Retinal pigment epithelial cell (primary cell): ENCODE data around the gene CCDC141.

Experiments
- DNase-seq: peaks from one replicate; pipeline ENCODE4 v3.0.0-alpha.2; 2010; ENCODE audit warnings: low read depth
- H3K4me3 ChIP-seq: 2 replicates; pipeline ENCODE4 v1.5.1; 2011; ENCODE audit warnings: mild to moderate bottlenecking, low read length, control low read depth, moderate library complexity
- TF ChIP-seq, protein P1 (sequence below): conservative IDR thresholded peaks from 2 replicates; pipeline ENCODE4 v1.5.1; 2011; ENCODE audit warnings: low read depth, low read length, control low read depth, inconsistent platforms

Gene CCDC141

DNA sequence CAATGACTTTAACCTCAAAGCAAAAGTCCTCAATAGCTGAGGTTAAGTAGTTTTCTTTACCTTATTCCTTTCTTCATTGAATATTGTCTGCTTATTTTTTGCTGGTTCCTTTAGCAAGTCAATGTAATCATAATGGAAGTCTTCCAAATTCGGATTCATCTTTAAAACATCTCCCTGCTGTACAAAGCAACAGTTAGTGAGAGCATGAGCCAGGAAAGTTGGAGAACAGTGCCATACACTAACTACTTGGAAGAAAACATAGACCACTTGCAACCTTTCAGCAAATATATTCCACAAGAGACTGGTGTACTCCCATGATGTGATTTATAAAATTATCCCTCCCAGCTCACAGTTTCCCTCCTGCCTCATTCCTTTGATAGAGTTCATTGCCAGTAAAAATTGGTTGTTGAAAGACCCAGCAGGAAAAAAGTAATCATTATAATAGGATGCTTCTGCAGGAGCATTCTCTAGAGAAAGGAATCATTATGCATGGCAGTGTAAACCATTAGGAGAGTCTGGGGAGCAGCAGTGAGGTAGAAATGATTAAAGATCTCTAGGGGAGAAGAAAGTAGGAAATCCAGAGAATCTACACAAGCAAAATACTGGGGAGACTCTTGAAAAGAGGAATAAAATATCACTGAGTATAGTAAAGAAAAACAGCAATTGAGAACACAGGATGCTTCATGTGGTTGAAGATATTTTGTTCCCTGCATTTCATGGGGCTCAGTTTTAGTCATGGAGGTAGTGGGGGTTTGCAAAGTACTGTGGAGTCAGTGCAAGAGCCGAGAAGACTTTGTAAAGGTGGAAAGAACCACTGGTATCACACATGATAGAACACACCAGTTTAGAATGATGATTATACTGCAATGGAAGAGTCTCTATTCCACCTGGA lies 204.1 kb downstream of the CCDC141 start:
- DNase-seq: no peak
- TF ChIP-seq, protein P1, sequence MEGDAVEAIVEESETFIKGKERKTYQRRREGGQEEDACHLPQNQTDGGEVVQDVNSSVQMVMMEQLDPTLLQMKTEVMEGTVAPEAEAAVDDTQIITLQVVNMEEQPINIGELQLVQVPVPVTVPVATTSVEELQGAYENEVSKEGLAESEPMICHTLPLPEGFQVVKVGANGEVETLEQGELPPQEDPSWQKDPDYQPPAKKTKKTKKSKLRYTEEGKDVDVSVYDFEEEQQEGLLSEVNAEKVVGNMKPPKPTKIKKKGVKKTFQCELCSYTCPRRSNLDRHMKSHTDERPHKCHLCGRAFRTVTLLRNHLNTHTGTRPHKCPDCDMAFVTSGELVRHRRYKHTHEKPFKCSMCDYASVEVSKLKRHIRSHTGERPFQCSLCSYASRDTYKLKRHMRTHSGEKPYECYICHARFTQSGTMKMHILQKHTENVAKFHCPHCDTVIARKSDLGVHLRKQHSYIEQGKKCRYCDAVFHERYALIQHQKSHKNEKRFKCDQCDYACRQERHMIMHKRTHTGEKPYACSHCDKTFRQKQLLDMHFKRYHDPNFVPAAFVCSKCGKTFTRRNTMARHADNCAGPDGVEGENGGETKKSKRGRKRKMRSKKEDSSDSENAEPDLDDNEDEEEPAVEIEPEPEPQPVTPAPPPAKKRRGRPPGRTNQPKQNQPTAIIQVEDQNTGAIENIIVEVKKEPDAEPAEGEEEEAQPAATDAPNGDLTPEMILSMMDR: no peak

DNA sequence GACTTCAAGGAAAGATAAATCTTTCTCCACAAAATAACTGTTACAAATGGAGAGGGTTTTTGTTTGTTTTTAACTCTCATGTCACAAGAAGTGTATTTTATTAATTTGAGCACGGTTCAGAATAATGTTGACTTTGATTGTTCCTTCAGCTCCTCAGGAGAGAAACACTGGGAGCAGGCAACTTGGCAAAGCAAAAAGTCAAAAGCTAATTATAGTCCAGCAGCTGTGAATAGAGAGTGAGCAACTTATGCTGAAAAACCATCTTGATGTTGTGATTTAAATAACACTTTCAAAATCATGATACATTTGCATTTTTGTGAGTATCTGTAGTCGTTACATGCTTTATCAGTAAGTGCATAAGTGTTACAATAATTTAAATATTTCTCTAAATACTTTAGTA lies 205.2 kb downstream of the CCDC141 start:
- H3K4me3 ChIP-seq: no peak overlapping the region
- TF ChIP-seq, protein P1: no peak
- DNase-seq: no peak

More for the DNA sequence above, 204.1 kb downstream of the CCDC141 start:
- no peak overlapping the region for H3K4me3 ChIP-seq

DNA sequence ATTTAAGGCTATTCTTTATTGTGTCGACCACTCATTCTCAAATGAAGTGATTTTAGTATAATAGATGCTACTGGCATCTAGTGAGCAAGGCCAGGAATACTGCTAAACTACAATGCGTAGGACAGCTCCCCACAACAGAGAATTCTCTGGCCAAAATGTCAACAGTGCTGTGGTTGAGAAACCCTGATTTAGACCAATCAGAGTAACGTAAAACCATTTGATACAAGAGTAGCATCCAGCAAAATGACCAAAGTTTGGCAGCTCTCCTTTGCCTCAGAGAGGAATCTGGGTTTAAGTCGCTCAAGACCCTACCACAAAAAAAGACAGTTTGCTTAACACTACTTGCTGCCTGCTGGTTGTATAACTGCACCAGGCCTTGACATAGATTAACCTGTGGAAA lies 205.7 kb downstream of the CCDC141 start:
- no peak for DNase-seq
- H3K4me3 ChIP-seq: no peak overlapping the region
- TF ChIP-seq, protein P1: no peak

DNA sequence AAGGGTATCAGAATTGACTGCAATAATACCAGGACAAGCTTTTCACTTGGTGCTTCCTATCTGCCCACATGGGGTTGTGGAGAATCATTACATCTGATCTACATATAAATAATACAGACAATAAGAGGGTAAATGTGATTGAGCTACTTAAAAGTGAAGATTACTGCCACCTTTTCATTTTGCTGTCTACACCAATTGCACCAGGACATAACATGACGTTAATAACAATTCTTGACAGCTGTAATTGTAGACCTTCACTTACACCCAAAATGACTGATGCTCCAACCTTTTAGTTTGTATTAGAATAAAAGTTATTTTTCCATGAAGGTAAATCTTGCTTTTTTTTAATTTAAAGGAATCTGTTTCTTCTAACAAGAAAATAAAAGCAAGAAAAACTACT lies 206.2 kb downstream of the CCDC141 start:
- DNase-seq: no peak
- no peak overlapping the region for H3K4me3 ChIP-seq
- TF ChIP-seq, protein P1: no peak

DNA sequence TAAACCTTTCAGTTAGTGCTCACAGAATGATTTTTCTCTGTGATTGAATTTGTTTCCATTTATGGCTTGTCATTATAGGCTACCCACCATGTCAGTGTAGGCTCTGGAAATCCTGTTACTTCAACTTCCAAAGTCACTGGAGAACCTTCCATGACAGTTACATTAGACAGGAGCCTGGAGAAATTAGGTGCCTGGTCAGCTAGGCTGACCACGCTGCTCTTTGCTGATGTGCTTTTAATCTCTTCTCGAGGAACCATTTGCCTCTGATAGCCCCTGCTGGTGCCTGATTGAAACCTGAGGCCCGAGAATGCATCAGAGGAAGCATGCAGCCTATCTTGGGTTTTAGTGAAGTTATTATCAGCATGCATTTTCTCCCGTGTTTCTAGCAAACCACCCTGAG lies 213.1 kb downstream of the CCDC141 start:
- DNase-seq: no peak
- TF ChIP-seq, protein P1: no peak
- no peak overlapping the region for H3K4me3 ChIP-seq

DNA sequence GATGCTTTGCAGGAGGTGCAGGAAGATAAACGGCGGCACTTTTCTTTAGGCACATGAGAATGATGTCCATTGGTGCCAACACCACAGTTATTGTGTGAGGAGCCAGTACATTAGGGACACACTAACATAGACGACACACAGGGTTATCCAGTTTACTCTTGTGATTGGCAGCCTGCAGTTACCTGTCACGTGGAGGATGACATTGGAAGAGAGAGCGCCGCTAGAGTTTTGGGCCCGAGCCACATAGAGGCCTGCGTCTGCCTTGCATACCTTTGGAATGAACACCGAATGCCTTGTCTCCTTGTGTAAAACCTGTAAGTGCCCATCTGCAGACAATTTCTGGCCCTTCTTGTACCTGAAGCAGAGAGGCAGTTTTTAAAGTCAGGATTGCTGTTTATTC lies 215.9 kb downstream of the CCDC141 start:
- DNase-seq: no peak
- TF ChIP-seq, protein P1: no peak
- H3K4me3 ChIP-seq: no peak overlapping the region

DNA sequence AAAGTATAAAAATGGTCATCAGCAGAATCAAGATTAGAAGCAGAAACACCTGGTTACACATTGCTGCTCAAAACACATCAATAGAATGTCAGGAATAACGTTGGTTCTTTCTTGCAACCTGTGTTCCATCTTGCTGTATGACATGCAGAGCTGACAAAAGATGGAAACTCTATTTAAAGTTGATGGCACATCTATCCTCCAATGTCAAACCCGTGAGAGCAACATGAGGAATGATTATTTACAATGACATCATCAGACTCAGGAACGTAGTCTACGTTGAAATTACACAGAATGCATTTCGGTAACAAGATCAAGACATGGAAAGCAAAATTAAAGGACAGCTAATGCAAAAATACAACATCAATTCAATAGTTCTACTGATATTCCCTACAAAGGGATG lies 216.6 kb downstream of the CCDC141 start:
- DNase-seq: no peak
- TF ChIP-seq, protein P1: no peak

More for the DNA sequence above, 216.6 kb downstream of the CCDC141 start:
- no peak overlapping the region for H3K4me3 ChIP-seq
